PC-9 (cell line): ENCODE data around the gene UNC13D.

Source experiments
- CTCF ChIP-seq: fragments of 200-600 bp; sonication (generic); conservative IDR thresholded peaks from 2 replicates; pipeline ENCODE4 v1.6.1; 2017; ENCODE audit warnings: mixed run types, antibody characterized with exemption, mild to moderate bottlenecking, moderate library complexity
- EZH2 ChIP-seq: fragments of 200-600 bp; sonication (generic); IDR thresholded peaks from 2 replicates; pipeline ENCODE4 v1.8.0; 2017; ENCODE audit warnings: antibody characterized with exemption, low read depth

- TF ChIP-seq CTCF (peak; percentile 65; the same call in 1 of the 2 replicates), EZH2 (no peak)
Measured at GRCh38 chr17:75830164-75831031, 13.8 kb downstream of the UNC13D start.
